SK-N-SH (cell line): ENCODE results near the gene SARS2.

Experiments
- CTCF ChIP-seq: fragments of 200-600 bp; sonication (generic); IDR thresholded peaks from 2 replicates; pipeline ENCODE4 v1.6.1; 2017; ENCODE audit warnings: antibody characterized with exemption, mild to moderate bottlenecking, moderate library complexity
- RCOR1 ChIP-seq: fragments of 150-350 bp; IDR thresholded peaks from 2 replicates; pipeline ENCODE4 v1.6.1; 2017; ENCODE audit warnings: antibody characterized with exemption, low read length
- TEAD4 ChIP-seq: IDR thresholded peaks from 2 replicates; pipeline ENCODE4 v1.4.0; 2012; ENCODE audit warnings: mild to moderate bottlenecking, borderline replicate concordance; ENCODE audit not compliant: insufficient read depth

- TF ChIP-seq RCOR1 (no peak), CTCF (no peak), TEAD4 (no peak)
Observed at GRCh38 chr19:38959618-38960017, 29.1 kb upstream of the SARS2 start.
